HepG2 (cell line): Measurements from ENCODE around the gene RBBP8NL. TPM values are rescaled to one million over a fixed set of nuclear protein-coding genes. Genes with fewer than 3 reads are reported as not detected.

Experiments
- ARNT ChIP-seq: fragments of 450-650 bp; IDR thresholded peaks from 2 replicates; pipeline ENCODE4 v1.6.1; 2017
- CEBPG ChIP-seq: IDR thresholded peaks from 2 replicates; pipeline ENCODE4 v1.6.1; 2016
- CHCHD3 ChIP-seq: sonication (generic); formaldehyde crosslinking; IDR thresholded peaks from 2 replicates; pipeline ENCODE4 v1.8.0; 2022; ENCODE audit warnings: mild to moderate bottlenecking, missing genetic modification reagents, moderate library complexity
- GABPB1 ChIP-seq: IDR thresholded peaks from 2 replicates; pipeline ENCODE4 v1.6.1; 2016; ENCODE audit warnings: mild to moderate bottlenecking, missing genetic modification reagents, moderate library complexity, missing compliant biosample characterization
- HNF4A ChIP-seq: sonication (generic); formaldehyde crosslinking; IDR thresholded peaks from 2 replicates; pipeline ENCODE4 v1.4.0; 2020; ENCODE audit warnings: missing genetic modification reagents
- NPAS2 ChIP-seq: sonication (generic); formaldehyde crosslinking; IDR thresholded peaks from 2 replicates; pipeline ENCODE4 v1.8.0; 2022; ENCODE audit warnings: mild to moderate bottlenecking, missing genetic modification reagents, borderline replicate concordance
- PCBP1 ChIP-seq: fragments of 200-400 bp; formaldehyde crosslinking; IDR thresholded peaks from 2 replicates; pipeline ENCODE4 v1.6.1; 2017; ENCODE audit warnings: mild to moderate bottlenecking, low read depth, low read length, borderline replicate concordance
- PHF20 ChIP-seq: sonication (generic); formaldehyde crosslinking; IDR thresholded peaks from 2 replicates; pipeline ENCODE4 v1.5.0; 2020; ENCODE audit warnings: mild to moderate bottlenecking, missing genetic modification reagents
- TBL1XR1 ChIP-seq: fragments of 150-350 bp; IDR thresholded peaks from 2 replicates; pipeline ENCODE4 v1.6.1; 2014; ENCODE audit warnings: borderline replicate concordance, low read length; ENCODE audit not compliant: partially characterized antibody
- TOPORS ChIP-seq: sonication (generic); formaldehyde crosslinking; IDR thresholded peaks from 2 replicates; pipeline ENCODE4 v1.8.0; 2023; ENCODE audit warnings: mild to moderate bottlenecking, missing genetic modification reagents
- ZNF24 ChIP-seq: fragments of 450-650 bp; IDR thresholded peaks from 2 replicates; pipeline ENCODE4 v1.6.1; 2017; ENCODE audit warnings: antibody characterized with exemption, mild to moderate bottlenecking
- ZNF335 ChIP-seq: sonication (generic); formaldehyde crosslinking; IDR thresholded peaks from 2 replicates; pipeline ENCODE4 v1.4.0; 2020; ENCODE audit warnings: missing genetic modification reagents
- ZNF383 ChIP-seq: sonication (generic); formaldehyde crosslinking; IDR thresholded peaks from 2 replicates; pipeline ENCODE4 v1.4.0; 2020; ENCODE audit warnings: missing genetic modification reagents, mild to moderate bottlenecking, borderline replicate concordance
- ZNF549 ChIP-seq: sonication (generic); formaldehyde crosslinking; IDR thresholded peaks from 2 replicates; pipeline ENCODE4 v1.5.0; 2020; ENCODE audit warnings: missing genetic modification reagents
- ZNF646 ChIP-seq: sonication (generic); formaldehyde crosslinking; IDR thresholded peaks from 2 replicates; pipeline ENCODE4 v1.9.0; 2021; ENCODE audit warnings: mild to moderate bottlenecking, missing genetic modification reagents
- ZNF83 ChIP-seq: sonication (generic); formaldehyde crosslinking; IDR thresholded peaks from 2 replicates; pipeline ENCODE4 v1.4.0; 2020; ENCODE audit warnings: missing genetic modification reagents, mild to moderate bottlenecking, borderline replicate concordance
- polyA plus RNA-seq, 8 experiments: library from polyadenylated mRNA; depleted of rRNA in 3 of 8; stranded (reverse) in 7 of 8; unstranded in 1 of 8; fragments of >200 nt; fragmentation: Illumina TruSeq in 4 of 8; extraction: Trizol in 4 of 8; gene quantifications; 2 replicates each; pipeline versions ENCODE4 v1.2.1 to v1.2.3, GENCODE V29; 2011 to 2016; ENCODE audit warnings: low read depth in 4 of 8, missing spikeins in 1 of 8, mixed read lengths in 1 of 8; ENCODE audit not compliant: insufficient read depth in 1 of 8
- total RNA-seq, 5 experiments: library from RNA; depleted of rRNA; stranded (reverse); fragments of >200 nt; fragmentation: Illumina TruSeq; extraction: Trizol; gene quantifications; 2 replicates each; pipeline ENCODE4 v1.2.3, GENCODE V29; 2016; ENCODE audit warnings: low read depth in 1 of 5
- TF ChIP-seq, protein P1 (sequence below), 2 experiments: sonication (generic) in 1 of 2; formaldehyde crosslinking in 1 of 2; IDR thresholded peaks; 2 replicates each; pipeline versions ENCODE4 v1.6.1 to v1.9.0; 2014 to 2022; ENCODE audit warnings: antibody characterized with exemption in 1 of 2, borderline replicate concordance in 1 of 2, inconsistent platforms in 1 of 2, low read depth in 1 of 2, missing genetic modification reagents in 1 of 2

The RBBP8NL gene
- total and polyA plus RNA-seq, 2 of the 13 experiments (the other 11 are each of a cell fraction or from before 2014, with no cell fraction given), result 0.69 to 0.86 TPM

GRCh38 chr20:62368976-62369814 is 58.1 kb downstream of the RBBP8NL start (continued):
- TF ChIP-seq ZNF549 (CRISPR knock-in tag) (no peak), PHF20 (no peak), HNF4A (no peak), NPAS2 (no peak), ZNF83 (CRISPR knock-in tag) (no peak), ZNF24 (no peak), GABPB1 (CRISPR knock-in tag) (peak; percentile 57; the same call in 1 of the 2 replicates), TOPORS (CRISPR knock-in tag) (no peak), TBL1XR1 (peak; percentile 9), PCBP1 (peak; percentile 94; the same call in 1 of the 2 replicates), ARNT (no peak), CEBPG (CRISPR knock-in tag) (no peak; the same call in 1 of the 2 replicates), ZNF335 (CRISPR knock-in tag) (no peak), CHCHD3 (CRISPR knock-in tag) (no peak; the same call in 1 of the 2 replicates), ZNF646 (CRISPR knock-in tag) (no peak), ZNF383 (CRISPR knock-in tag) (peak; percentile 86; the same call in 1 of the 2 replicates)
- TF ChIP-seq, protein P1, sequence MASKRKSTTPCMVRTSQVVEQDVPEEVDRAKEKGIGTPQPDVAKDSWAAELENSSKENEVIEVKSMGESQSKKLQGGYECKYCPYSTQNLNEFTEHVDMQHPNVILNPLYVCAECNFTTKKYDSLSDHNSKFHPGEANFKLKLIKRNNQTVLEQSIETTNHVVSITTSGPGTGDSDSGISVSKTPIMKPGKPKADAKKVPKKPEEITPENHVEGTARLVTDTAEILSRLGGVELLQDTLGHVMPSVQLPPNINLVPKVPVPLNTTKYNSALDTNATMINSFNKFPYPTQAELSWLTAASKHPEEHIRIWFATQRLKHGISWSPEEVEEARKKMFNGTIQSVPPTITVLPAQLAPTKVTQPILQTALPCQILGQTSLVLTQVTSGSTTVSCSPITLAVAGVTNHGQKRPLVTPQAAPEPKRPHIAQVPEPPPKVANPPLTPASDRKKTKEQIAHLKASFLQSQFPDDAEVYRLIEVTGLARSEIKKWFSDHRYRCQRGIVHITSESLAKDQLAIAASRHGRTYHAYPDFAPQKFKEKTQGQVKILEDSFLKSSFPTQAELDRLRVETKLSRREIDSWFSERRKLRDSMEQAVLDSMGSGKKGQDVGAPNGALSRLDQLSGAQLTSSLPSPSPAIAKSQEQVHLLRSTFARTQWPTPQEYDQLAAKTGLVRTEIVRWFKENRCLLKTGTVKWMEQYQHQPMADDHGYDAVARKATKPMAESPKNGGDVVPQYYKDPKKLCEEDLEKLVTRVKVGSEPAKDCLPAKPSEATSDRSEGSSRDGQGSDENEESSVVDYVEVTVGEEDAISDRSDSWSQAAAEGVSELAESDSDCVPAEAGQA (IDR thresholded peaks at IDR 0.05; ENCODE audit: low read depth), result no peak
- TF ChIP-seq, protein P1 (CRISPR knock-in tag; IDR thresholded peaks at IDR 0.05; ENCODE audit: borderline replicate concordance), result no peak
